GM23338 (cell line): ENCODE measurements around the gene NOA1. TPM values are rescaled to one million over a fixed set of nuclear protein-coding genes. Genes with fewer than 3 reads are reported as not detected.

Experiments used
- ATAC-seq: fragments of 200-7000 bp; cut with Tn5 transposase; 3 replicates; pipeline ENCODE4 v1.9.1; 2020
- DNase-seq: peaks from one replicate; pipeline ENCODE4 v3.0.0-alpha.2; 2015; ENCODE audit warnings: low spot score
- H2AFZ ChIP-seq: fragments of 200-600 bp; sonication (generic); 2 replicates; pipeline ENCODE4 v1.8.0; 2016; ENCODE audit warnings: antibody characterized with exemption, mild to moderate bottlenecking, moderate library complexity
- H3F3A ChIP-seq: fragments of 200-600 bp; sonication (generic); replicated peaks from 2 replicates; pipeline ENCODE4 v1.8.0; 2017; ENCODE audit warnings: antibody characterized with exemption, mixed run types, low read depth
- H3K27ac ChIP-seq: fragments of 200-600 bp; sonication (generic); 2 replicates; pipeline ENCODE4 v1.6.1; 2016; ENCODE audit warnings: low read depth
- H3K27me3 ChIP-seq: fragments of 200-600 bp; sonication (generic); 2 replicates; pipeline ENCODE4 v1.8.0; 2016; ENCODE audit warnings: mild to moderate bottlenecking, mixed run types, moderate library complexity; ENCODE audit not compliant: insufficient read depth
- H3K36me3 ChIP-seq: fragments of 200-600 bp; sonication (generic); 2 replicates; pipeline ENCODE4 v1.8.0; 2016; ENCODE audit warnings: mild to moderate bottlenecking; ENCODE audit not compliant: insufficient read depth
- H3K4me1 ChIP-seq: fragments of 200-600 bp; sonication (generic); 2 replicates; pipeline ENCODE4 v1.8.0; 2016; ENCODE audit warnings: mild to moderate bottlenecking, moderate library complexity; ENCODE audit not compliant: insufficient read depth
- H3K4me2 ChIP-seq: fragments of 200-600 bp; sonication (generic); 2 replicates; pipeline ENCODE4 v1.7.1; 2017; ENCODE audit warnings: mixed run types
- H3K4me3 ChIP-seq: fragments of 200-600 bp; sonication (generic); 2 replicates; pipeline ENCODE4 v1.6.1; 2016; ENCODE audit warnings: mixed run types
- H3K79me2 ChIP-seq: fragments of 200-600 bp; sonication (generic); replicated peaks from 2 replicates; pipeline ENCODE4 v1.8.0; 2017; ENCODE audit warnings: mild to moderate bottlenecking; ENCODE audit not compliant: insufficient read depth
- H3K9me2 ChIP-seq: fragments of 200-600 bp; sonication (generic); 2 replicates; pipeline ENCODE4 v1.8.0; 2017; ENCODE audit not compliant: insufficient read depth
- H4K20me1 ChIP-seq: fragments of 200-600 bp; sonication (generic); replicated peaks from 2 replicates; pipeline ENCODE4 v1.8.0; 2017; ENCODE audit warnings: mild to moderate bottlenecking; ENCODE audit not compliant: insufficient read depth
- H3K27ac Mint-ChIP-seq: 2 replicates; pipeline ENCODE4 v1.8.0; 2020; ENCODE audit warnings: inconsistent platforms, mild to moderate bottlenecking, moderate library complexity, mixed read lengths
- H3K27me3 Mint-ChIP-seq: 3 replicates; pipeline ENCODE4 v1.8.0; 2022; ENCODE audit warnings: low read depth, mild to moderate bottlenecking, moderate library complexity, mixed read lengths, inconsistent platforms; ENCODE audit not compliant: insufficient read depth, poor library complexity
- H3K36me3 Mint-ChIP-seq: 3 replicates; pipeline ENCODE4 v1.8.0; 2021; ENCODE audit warnings: low read depth, mild to moderate bottlenecking, inconsistent platforms, moderate library complexity, mixed read lengths
- H3K4me1 Mint-ChIP-seq: 3 replicates; pipeline ENCODE4 v1.8.0; 2020; ENCODE audit warnings: mild to moderate bottlenecking, inconsistent platforms, mixed read lengths
- H3K4me3 Mint-ChIP-seq: 3 replicates; pipeline ENCODE4 v1.8.0; 2021; ENCODE audit warnings: moderate library complexity, mild to moderate bottlenecking, inconsistent platforms, mixed read lengths
- H3K9me3 Mint-ChIP-seq: 3 replicates; pipeline ENCODE4 v1.8.0; 2020; ENCODE audit warnings: moderate library complexity, mild to moderate bottlenecking, inconsistent platforms, mixed read lengths
- EZH2 ChIP-seq: fragments of 200-600 bp; sonication (generic); IDR thresholded peaks from one replicate; pipeline ENCODE4 v1.8.0; 2017; ENCODE audit warnings: antibody characterized with exemption, mild to moderate bottlenecking, low read depth; ENCODE audit not compliant: unreplicated experiment
- JUNB ChIP-seq: IDR thresholded peaks from one replicate; pipeline ENCODE4 v1.6.1; 2016; ENCODE audit warnings: antibody characterized with exemption; ENCODE audit not compliant: unreplicated experiment
- NANOG ChIP-seq: IDR thresholded peaks from 2 replicates; pipeline ENCODE4 v1.6.1; 2016; ENCODE audit warnings: antibody characterized with exemption, borderline replicate concordance
- POLR2AphosphoS5 ChIP-seq: IDR thresholded peaks from 2 replicates; pipeline ENCODE4 v1.6.1; 2016; ENCODE audit warnings: antibody characterized with exemption, low read depth
- STAT1 ChIP-seq: IDR thresholded peaks from one replicate; pipeline ENCODE4 v1.6.1; 2016; ENCODE audit warnings: antibody characterized with exemption; ENCODE audit not compliant: unreplicated experiment
- ZNF114 ChIP-seq: fragments of 250-450 bp; sonication (Bioruptor Pico); IDR thresholded peaks from 2 replicates; pipeline ENCODE4 v1.5.0; 2020; ENCODE audit warnings: mild to moderate bottlenecking, moderate library complexity
- ZNF331 ChIP-seq: fragments of 250-450 bp; sonication (Bioruptor Pico); IDR thresholded peaks from 2 replicates; pipeline ENCODE4 v1.5.0; 2020; ENCODE audit warnings: low read depth, mild to moderate bottlenecking, moderate library complexity
- polyA plus RNA-seq: library from polyadenylated mRNA; unstranded; fragments of >200 nt; fragmentation: Nextera tagmentation; extraction: Ambion mirVana; gene quantifications from 2 replicates; pipeline ENCODE4 v1.2.1, GENCODE V29; 2016
- total RNA-seq: library from RNA; depleted of rRNA; stranded (reverse); fragments of >200 nt; shearing (Covaris generic); gene quantifications from 2 replicates; pipeline ENCODE4 v1.2.3, GENCODE V29; 2014
- TF ChIP-seq, protein P1 (sequence below): fragments of 250-450 bp; sonication (Bioruptor Pico); IDR thresholded peaks from 2 replicates; pipeline ENCODE4 v1.5.0; 2020; ENCODE audit warnings: mild to moderate bottlenecking, moderate library complexity
- TF ChIP-seq, protein P2 (sequence below): IDR thresholded peaks from 2 replicates; pipeline ENCODE4 v1.6.1; 2016; ENCODE audit warnings: antibody characterized with exemption
- TF ChIP-seq, protein P3 (sequence below): IDR thresholded peaks from one replicate; pipeline ENCODE4 v1.6.1; 2018; ENCODE audit warnings: antibody characterized with exemption; ENCODE audit not compliant: unreplicated experiment
- TF ChIP-seq, protein P4 (sequence below), 2 experiments: fragments of 200-600 bp in 1 of 2; sonication (generic) in 1 of 2; conservative IDR thresholded peaks; 2 replicates each; pipeline versions ENCODE4 v1.5.1 to v1.6.1; 2016 to 2017; ENCODE audit warnings: antibody characterized with exemption in 2 of 2, low read depth in 2 of 2, mild to moderate bottlenecking in 2 of 2, moderate library complexity in 1 of 2

Gene NOA1
- total and polyA plus RNA-seq, 2 experiments from 2014 or later, result 15.1 to 50.2 TPM

DNA sequence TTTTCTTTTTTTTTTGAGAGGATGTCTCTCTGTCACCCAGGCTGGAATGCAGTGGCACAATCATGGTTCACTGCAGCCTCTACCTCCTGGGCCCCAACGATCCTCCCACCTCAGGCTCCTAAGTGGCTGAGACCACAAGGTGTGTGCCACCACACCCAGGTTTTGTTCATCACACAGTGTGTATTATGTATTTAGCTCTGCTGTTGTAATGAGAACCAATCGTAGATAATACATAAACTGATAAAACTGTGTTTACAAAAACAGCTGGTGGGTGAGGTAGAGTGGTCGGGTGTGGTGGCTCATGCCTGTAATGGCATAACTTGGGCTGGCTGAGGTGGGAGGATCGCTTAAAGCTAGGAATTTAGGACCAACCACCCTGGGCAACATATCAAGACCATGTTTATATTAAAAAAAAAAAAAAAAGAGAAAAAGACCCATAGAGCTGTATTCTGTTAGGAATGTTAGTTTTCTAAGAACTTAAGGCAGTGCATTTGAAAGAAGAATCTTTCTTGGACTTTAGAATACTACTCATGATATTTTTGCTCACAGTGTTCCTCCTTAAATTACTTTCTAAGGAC lies 36.2 kb upstream of the NOA1 start:
- no peak for ATAC-seq
- no peaks in the 10 kb centered on the region for H3K9me2 ChIP-seq
- peaks cover 56% of the 10 kb centered on the region for H3K36me3 ChIP-seq
- H3K27me3 Mint-ChIP-seq, result no peaks in the 10 kb centered on the region
- H3K27ac Mint-ChIP-seq, result no peak overlapping the region
- no peaks in the 10 kb centered on the region for H3K27me3 ChIP-seq
- H2AFZ ChIP-seq, result no peak overlapping the region
- H4K20me1 ChIP-seq, result peaks cover 17% of the 10 kb centered on the region; the same call in 1 of the 2 replicates
- H3K36me3 Mint-ChIP-seq, result peaks cover 75% of the 10 kb centered on the region
- no peak overlapping the region for H3K27ac ChIP-seq
- H3K4me1 Mint-ChIP-seq, result no peaks in the 10 kb centered on the region
- TF ChIP-seq JUNB (no peak), STAT1 (no peak), POLR2AphosphoS5 (no peak), EZH2 (no peak), ZNF114 (no peak), NANOG (no peak), ZNF331 (CRISPR knock-in tag) (no peak)
- TF ChIP-seq, protein P1, sequence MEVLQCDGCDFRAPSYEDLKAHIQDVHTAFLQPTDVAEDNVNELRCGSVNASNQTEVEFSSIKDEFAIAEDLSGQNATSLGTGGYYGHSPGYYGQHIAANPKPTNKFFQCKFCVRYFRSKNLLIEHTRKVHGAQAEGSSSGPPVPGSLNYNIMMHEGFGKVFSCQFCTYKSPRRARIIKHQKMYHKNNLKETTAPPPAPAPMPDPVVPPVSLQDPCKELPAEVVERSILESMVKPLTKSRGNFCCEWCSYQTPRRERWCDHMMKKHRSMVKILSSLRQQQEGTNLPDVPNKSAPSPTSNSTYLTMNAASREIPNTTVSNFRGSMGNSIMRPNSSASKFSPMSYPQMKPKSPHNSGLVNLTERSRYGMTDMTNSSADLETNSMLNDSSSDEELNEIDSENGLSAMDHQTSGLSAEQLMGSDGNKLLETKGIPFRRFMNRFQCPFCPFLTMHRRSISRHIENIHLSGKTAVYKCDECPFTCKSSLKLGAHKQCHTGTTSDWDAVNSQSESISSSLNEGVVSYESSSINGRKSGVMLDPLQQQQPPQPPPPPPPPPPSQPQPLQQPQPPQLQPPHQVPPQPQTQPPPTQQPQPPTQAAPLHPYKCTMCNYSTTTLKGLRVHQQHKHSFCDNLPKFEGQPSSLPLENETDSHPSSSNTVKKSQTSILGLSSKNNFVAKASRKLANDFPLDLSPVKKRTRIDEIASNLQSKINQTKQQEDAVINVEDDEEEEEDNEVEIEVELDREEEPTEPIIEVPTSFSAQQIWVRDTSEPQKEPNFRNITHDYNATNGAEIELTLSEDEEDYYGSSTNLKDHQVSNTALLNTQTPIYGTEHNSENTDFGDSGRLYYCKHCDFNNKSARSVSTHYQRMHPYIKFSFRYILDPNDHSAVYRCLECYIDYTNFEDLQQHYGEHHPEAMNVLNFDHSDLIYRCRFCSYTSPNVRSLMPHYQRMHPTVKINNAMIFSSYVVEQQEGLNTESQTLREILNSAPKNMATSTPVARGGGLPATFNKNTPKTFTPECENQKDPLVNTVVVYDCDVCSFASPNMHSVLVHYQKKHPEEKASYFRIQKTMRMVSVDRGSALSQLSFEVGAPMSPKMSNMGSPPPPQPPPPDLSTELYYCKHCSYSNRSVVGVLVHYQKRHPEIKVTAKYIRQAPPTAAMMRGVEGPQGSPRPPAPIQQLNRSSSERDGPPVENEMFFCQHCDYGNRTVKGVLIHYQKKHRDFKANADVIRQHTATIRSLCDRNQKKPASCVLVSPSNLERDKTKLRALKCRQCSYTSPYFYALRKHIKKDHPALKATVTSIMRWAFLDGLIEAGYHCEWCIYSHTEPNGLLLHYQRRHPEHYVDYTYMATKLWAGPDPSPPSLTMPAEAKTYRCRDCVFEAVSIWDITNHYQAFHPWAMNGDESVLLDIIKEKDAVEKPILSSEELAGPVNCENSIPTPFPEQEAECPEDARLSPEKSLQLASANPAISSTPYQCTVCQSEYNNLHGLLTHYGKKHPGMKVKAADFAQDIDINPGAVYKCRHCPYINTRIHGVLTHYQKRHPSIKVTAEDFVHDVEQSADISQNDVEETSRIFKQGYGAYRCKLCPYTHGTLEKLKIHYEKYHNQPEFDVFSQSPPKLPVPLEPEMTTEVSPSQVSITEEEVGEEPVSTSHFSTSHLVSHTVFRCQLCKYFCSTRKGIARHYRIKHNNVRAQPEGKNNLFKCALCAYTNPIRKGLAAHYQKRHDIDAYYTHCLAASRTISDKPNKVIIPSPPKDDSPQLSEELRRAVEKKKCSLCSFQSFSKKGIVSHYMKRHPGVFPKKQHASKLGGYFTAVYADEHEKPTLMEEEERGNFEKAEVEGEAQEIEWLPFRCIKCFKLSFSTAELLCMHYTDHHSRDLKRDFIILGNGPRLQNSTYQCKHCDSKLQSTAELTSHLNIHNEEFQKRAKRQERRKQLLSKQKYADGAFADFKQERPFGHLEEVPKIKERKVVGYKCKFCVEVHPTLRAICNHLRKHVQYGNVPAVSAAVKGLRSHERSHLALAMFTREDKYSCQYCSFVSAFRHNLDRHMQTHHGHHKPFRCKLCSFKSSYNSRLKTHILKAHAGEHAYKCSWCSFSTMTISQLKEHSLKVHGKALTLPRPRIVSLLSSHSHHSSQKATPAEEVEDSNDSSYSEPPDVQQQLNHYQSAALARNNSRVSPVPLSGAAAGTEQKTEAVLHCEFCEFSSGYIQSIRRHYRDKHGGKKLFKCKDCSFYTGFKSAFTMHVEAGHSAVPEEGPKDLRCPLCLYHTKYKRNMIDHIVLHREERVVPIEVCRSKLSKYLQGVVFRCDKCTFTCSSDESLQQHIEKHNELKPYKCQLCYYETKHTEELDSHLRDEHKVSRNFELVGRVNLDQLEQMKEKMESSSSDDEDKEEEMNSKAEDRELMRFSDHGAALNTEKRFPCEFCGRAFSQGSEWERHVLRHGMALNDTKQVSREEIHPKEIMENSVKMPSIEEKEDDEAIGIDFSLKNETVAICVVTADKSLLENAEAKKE (CRISPR knock-in tag), result no peak
- TF ChIP-seq, protein P2, sequence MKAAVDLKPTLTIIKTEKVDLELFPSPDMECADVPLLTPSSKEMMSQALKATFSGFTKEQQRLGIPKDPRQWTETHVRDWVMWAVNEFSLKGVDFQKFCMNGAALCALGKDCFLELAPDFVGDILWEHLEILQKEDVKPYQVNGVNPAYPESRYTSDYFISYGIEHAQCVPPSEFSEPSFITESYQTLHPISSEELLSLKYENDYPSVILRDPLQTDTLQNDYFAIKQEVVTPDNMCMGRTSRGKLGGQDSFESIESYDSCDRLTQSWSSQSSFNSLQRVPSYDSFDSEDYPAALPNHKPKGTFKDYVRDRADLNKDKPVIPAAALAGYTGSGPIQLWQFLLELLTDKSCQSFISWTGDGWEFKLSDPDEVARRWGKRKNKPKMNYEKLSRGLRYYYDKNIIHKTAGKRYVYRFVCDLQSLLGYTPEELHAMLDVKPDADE, result no peak
- TF ChIP-seq, protein P3, sequence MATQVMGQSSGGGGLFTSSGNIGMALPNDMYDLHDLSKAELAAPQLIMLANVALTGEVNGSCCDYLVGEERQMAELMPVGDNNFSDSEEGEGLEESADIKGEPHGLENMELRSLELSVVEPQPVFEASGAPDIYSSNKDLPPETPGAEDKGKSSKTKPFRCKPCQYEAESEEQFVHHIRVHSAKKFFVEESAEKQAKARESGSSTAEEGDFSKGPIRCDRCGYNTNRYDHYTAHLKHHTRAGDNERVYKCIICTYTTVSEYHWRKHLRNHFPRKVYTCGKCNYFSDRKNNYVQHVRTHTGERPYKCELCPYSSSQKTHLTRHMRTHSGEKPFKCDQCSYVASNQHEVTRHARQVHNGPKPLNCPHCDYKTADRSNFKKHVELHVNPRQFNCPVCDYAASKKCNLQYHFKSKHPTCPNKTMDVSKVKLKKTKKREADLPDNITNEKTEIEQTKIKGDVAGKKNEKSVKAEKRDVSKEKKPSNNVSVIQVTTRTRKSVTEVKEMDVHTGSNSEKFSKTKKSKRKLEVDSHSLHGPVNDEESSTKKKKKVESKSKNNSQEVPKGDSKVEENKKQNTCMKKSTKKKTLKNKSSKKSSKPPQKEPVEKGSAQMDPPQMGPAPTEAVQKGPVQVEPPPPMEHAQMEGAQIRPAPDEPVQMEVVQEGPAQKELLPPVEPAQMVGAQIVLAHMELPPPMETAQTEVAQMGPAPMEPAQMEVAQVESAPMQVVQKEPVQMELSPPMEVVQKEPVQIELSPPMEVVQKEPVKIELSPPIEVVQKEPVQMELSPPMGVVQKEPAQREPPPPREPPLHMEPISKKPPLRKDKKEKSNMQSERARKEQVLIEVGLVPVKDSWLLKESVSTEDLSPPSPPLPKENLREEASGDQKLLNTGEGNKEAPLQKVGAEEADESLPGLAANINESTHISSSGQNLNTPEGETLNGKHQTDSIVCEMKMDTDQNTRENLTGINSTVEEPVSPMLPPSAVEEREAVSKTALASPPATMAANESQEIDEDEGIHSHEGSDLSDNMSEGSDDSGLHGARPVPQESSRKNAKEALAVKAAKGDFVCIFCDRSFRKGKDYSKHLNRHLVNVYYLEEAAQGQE, result no peak
- TF ChIP-seq, protein P4, sequence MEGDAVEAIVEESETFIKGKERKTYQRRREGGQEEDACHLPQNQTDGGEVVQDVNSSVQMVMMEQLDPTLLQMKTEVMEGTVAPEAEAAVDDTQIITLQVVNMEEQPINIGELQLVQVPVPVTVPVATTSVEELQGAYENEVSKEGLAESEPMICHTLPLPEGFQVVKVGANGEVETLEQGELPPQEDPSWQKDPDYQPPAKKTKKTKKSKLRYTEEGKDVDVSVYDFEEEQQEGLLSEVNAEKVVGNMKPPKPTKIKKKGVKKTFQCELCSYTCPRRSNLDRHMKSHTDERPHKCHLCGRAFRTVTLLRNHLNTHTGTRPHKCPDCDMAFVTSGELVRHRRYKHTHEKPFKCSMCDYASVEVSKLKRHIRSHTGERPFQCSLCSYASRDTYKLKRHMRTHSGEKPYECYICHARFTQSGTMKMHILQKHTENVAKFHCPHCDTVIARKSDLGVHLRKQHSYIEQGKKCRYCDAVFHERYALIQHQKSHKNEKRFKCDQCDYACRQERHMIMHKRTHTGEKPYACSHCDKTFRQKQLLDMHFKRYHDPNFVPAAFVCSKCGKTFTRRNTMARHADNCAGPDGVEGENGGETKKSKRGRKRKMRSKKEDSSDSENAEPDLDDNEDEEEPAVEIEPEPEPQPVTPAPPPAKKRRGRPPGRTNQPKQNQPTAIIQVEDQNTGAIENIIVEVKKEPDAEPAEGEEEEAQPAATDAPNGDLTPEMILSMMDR (conservative IDR thresholded peaks at IDR 0.05; ENCODE audit: low read depth in 2 of 2), result no peak
- H3K79me2 ChIP-seq, result no peaks in the 10 kb centered on the region; the same call in 1 of the 2 replicates
- H3K4me2 ChIP-seq, result no peak overlapping the region
- no peaks in the 10 kb centered on the region for H3K4me1 ChIP-seq
- H3F3A ChIP-seq, result no peaks in the 10 kb centered on the region
- H3K9me3 Mint-ChIP-seq, result no peaks in the 10 kb centered on the region
- H3K4me3 Mint-ChIP-seq, result no peak overlapping the region
- DNase-seq, result no peak
- H3K4me3 ChIP-seq, result no peak overlapping the region
